ENCODE data around the gene RSPH1. TPM values are rescaled to one million over a fixed set of nuclear protein-coding genes. Genes with fewer than 3 reads are reported as not detected.

RSPH1 gene
- total and polyA plus RNA-seq, 2 of the 8 experiments (the other 6 are each of a cell fraction or from before 2014, with no cell fraction given), result 0.24 TPM; not detected in 1

- TF ChIP-seq CHD7 (IDR thresholded peaks at IDR 0.05; ENCODE audit: insufficient replicate concordance, low read length) (no peak), TAF7 (optimal IDR thresholded peaks at IDR 0.05; ENCODE audit: borderline replicate concordance, low read depth, low read length) (no peak), CEBPB (IDR thresholded peaks at IDR 0.05; ENCODE audit: low read depth, low read length) (no peak), TCF12 (IDR thresholded peaks at IDR 0.05; ENCODE audit: low read depth, low read length) (no peak), SP4 (IDR thresholded peaks at IDR 0.05; ENCODE audit: low read length) (no peak)
Measured at GRCh38 chr21:42429021-42429420, 67.0 kb downstream of the RSPH1 start (continued).

All from H1 (cell line).